Caco-2 (cell line): ENCODE measurements around the gene PUSL1. TPM values are rescaled to one million over a fixed set of nuclear protein-coding genes. Genes with fewer than 3 reads are reported as not detected.
A peak's percentile ranks its signal among the peaks of the same experiment; 100 is the strongest.

Experiments
- BruUV-seq: library from RNA; stranded (reverse); fragments of 400-500 nt; replicated peaks from 2 replicates; lab custom pipeline; 2021; lab: Mats Ljungman, UMichigan
- CTCF ChIA-PET: fragments of 300-600 bp; sonication (Branson Sonifier 250); formaldehyde crosslinking; loops from one replicate; lab custom pipeline; 2022; ENCODE audit warnings: antibody characterized with exemption; lab: Charles Lee
- POLR2A ChIA-PET: fragments of 300-600 bp; sonication (Branson Sonifier 250); formaldehyde crosslinking; loops from one replicate; lab custom pipeline; 2022; ENCODE audit warnings: antibody characterized with exemption; lab: Charles Lee
- DNase-seq, 2 experiments: peaks; one replicate each; pipeline versions ENCODE4 v3.0.0 to v3.0.0-alpha.2; 2020 to 2022
- H3K27me3 ChIP-seq: replicated peaks from 2 replicates; pipeline ENCODE4 v1.6.0; 2011; ENCODE audit warnings: low read length; ENCODE audit not compliant: control insufficient read depth, insufficient read depth
- H3K36me3 ChIP-seq: 2 replicates; pipeline ENCODE4 v1.5.1; 2011; ENCODE audit warnings: low read length; ENCODE audit not compliant: control insufficient read depth, insufficient read depth
- H3K4me1 ChIP-seq: fragments of 250-450 bp; sonication (Bioruptor Pico); 2 replicates; pipeline ENCODE4 v1.5.1; 2020; ENCODE audit warnings: mild to moderate bottlenecking
- H3K4me3 ChIP-seq: 2 replicates; pipeline ENCODE4 v1.5.1; 2011; ENCODE audit warnings: low read depth, mild to moderate bottlenecking, control low read depth, low read length
- H3K9me3 ChIP-seq: fragments of 250-450 bp; sonication (Bioruptor Pico); 2 replicates; pipeline ENCODE4 v1.5.1; 2020; ENCODE audit warnings: mild to moderate bottlenecking, moderate library complexity
- H3K27ac Mint-ChIP-seq: one replicate; pipeline ENCODE4 v1.8.0; 2022; ENCODE audit warnings: mixed read lengths; ENCODE audit not compliant: unreplicated experiment
- H3K27me3 Mint-ChIP-seq: one replicate; pipeline ENCODE4 v1.8.0; 2022; ENCODE audit warnings: mixed read lengths; ENCODE audit not compliant: insufficient read depth, unreplicated experiment
- H3K36me3 Mint-ChIP-seq: one replicate; pipeline ENCODE4 v1.8.0; 2022; ENCODE audit warnings: mild to moderate bottlenecking, mixed read lengths; ENCODE audit not compliant: insufficient read depth, unreplicated experiment
- H3K4me1 Mint-ChIP-seq: one replicate; pipeline ENCODE4 v1.8.0; 2022; ENCODE audit warnings: low read depth, mixed read lengths; ENCODE audit not compliant: unreplicated experiment
- H3K4me3 Mint-ChIP-seq: one replicate; pipeline ENCODE4 v1.8.0; 2022; ENCODE audit warnings: mild to moderate bottlenecking, moderate library complexity, mixed read lengths; ENCODE audit not compliant: unreplicated experiment
- H3K9me3 Mint-ChIP-seq: one replicate; pipeline ENCODE4 v1.8.0; 2022; ENCODE audit warnings: mixed read lengths; ENCODE audit not compliant: unreplicated experiment
- intact Hi-C: fragments of 100-400 bp; cut with micrococcal nuclease; formaldehyde crosslinking; loops from one replicate; pipeline ENCODE4 v1.10.0; 2022; ENCODE audit not compliant: unreplicated experiment
- total RNA-seq: library from RNA; stranded (reverse); gene quantifications from 2 replicates; pipeline ENCODE4 v1.2.3, GENCODE V29; 2022
- TF ChIP-seq, protein P1 (sequence below), 2 experiments: fragments of 200-600 bp in 1 of 2; IDR thresholded peaks; 1 replicate in 1 of 2; 2 replicates in 1 of 2; pipeline versions ENCODE4 v1.5.1 to v1.8.0; 2011 to 2022; ENCODE audit warnings: antibody characterized with exemption in 1 of 2, control low read depth in 1 of 2, inconsistent platforms in 1 of 2, low read depth in 1 of 2, low read length in 1 of 2, mild to moderate bottlenecking in 1 of 2, moderate library complexity in 1 of 2; ENCODE audit not compliant: insufficient read depth in 1 of 2, severe bottlenecking in 1 of 2, unreplicated experiment in 1 of 2

The PUSL1 gene
- total RNA-seq, 1 experiment from 2014 or later = 43.8 TPM

DNA sequence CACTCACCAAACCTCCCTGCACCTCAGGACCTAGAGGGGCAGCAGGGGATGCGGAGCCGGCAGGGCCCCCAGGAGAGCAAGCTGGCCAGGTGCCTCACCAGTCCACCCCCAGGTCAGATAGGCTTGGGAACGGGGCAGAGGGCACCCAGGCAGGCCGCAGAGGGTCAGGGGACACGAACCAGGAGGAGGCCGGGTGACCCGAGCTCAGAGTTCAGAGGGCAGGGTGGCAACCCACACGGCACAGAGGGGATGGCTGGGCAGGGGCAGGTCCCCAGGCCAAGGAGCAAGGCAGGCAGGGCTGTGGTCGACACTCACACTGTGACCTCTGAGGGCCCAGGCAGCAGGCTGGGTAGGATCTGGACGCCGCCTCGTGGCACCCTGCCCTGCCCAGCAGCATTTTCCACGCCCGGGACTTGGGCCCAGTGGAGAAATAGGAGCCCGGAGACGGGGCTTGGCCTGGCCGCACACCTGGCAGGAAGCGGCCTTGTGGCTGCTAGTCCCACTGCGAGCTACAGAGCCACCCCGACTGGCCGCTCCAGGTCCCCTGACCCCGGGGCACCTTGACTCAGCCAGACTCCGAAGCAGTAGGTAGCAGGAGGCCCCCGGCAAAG, 35.5 kb downstream of the PUSL1 start:
- H3K27me3 ChIP-seq = no peaks in the 10 kb centered on the region
- Mint-ChIP-seq H3K27ac (no peak overlapping the region), H3K27me3 (no peaks in the 10 kb centered on the region), H3K4me1 (no peaks in the 10 kb centered on the region), H3K4me3 (no peak overlapping the region), H3K36me3 (peaks cover 27% of the 10 kb centered on the region), H3K9me3 (no peaks in the 10 kb centered on the region)
- TF ChIP-seq, protein P1, sequence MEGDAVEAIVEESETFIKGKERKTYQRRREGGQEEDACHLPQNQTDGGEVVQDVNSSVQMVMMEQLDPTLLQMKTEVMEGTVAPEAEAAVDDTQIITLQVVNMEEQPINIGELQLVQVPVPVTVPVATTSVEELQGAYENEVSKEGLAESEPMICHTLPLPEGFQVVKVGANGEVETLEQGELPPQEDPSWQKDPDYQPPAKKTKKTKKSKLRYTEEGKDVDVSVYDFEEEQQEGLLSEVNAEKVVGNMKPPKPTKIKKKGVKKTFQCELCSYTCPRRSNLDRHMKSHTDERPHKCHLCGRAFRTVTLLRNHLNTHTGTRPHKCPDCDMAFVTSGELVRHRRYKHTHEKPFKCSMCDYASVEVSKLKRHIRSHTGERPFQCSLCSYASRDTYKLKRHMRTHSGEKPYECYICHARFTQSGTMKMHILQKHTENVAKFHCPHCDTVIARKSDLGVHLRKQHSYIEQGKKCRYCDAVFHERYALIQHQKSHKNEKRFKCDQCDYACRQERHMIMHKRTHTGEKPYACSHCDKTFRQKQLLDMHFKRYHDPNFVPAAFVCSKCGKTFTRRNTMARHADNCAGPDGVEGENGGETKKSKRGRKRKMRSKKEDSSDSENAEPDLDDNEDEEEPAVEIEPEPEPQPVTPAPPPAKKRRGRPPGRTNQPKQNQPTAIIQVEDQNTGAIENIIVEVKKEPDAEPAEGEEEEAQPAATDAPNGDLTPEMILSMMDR (IDR thresholded peaks at IDR 0.05; ENCODE audit: insufficient read depth in 1 of 2, low read depth in 1 of 2, low read length in 1 of 2, severe bottlenecking in 1 of 2, unreplicated experiment in 1 of 2) = no peak
- ChIA-PET CTCF (no interaction called here), POLR2A (no interaction called here)
- H3K4me3 ChIP-seq = no peak overlapping the region
- no TSS peak for BruUV-seq
- H3K9me3 ChIP-seq = no peaks in the 10 kb centered on the region
- no peak for DNase-seq
- H3K4me1 ChIP-seq = peaks cover 14% of the 10 kb centered on the region
- intact Hi-C loops = loop anchor here (10.0 kb wide), 1 partner anchor 161 kb away; no protein-coding TSS in a partner anchor
- no peaks in the 10 kb centered on the region; the same call in none of the 2 replicates for H3K36me3 ChIP-seq

DNA sequence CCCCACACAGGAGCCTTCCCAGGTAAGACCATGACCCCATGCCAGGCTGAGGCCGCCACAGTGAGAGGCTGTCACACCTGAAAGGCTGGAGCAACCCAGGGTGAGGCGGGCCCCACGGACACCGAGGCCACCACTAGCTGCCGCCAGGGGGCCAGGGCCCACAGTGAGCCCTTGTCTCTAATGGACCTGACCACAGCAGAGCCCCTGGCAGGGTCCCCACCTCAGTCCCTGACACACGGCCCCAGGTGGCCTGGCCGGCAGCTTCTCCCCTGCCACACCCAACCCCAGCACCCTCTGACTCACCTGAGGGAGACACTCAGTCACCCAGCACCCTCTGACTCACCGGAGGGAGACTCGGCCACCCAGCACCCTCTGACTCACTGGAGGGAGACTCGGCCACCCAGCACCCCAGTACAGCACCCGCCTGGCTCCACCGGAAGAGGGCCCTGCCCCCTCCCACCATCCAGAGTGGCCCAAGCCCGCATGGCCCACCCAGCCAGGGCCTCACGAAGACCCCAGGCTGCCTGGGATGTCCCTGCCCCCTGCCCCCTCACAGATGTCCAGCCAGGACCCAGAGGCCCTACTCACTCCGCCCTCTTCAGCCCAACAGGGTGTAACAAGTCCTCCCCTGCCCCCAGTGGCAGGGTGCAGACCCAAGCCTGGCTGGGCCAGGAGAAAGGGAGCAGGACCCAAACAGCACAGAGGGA, 36.4 kb downstream of the PUSL1 start:
- H3K9me3 Mint-ChIP-seq = no peaks in the 10 kb centered on the region
- intact Hi-C loops = loop anchor here (10.0 kb wide), 1 partner anchor 160 kb away; no protein-coding TSS in a partner anchor
- CTCF ChIA-PET = no interaction called here
- H3K4me1 ChIP-seq = peaks cover 14% of the 10 kb centered on the region
- no peak overlapping the region for H3K4me3 Mint-ChIP-seq
- POLR2A ChIA-PET = no interaction called here
- H3K4me3 ChIP-seq = no peak overlapping the region
- DNase-seq = no peak
- TF ChIP-seq, protein P1 (IDR thresholded peaks at IDR 0.05; ENCODE audit: insufficient read depth in 1 of 2, low read depth in 1 of 2, low read length in 1 of 2, severe bottlenecking in 1 of 2, unreplicated experiment in 1 of 2) = peak in 1 of 2 experiments; percentile 29
- H3K4me1 Mint-ChIP-seq = no peaks in the 10 kb centered on the region
- peaks cover 25% of the 10 kb centered on the region for H3K36me3 Mint-ChIP-seq
- BruUV-seq = no TSS peak
- no peaks in the 10 kb centered on the region for H3K9me3 ChIP-seq
- H3K27me3 Mint-ChIP-seq = no peaks in the 10 kb centered on the region
- no peak overlapping the region for H3K27ac Mint-ChIP-seq
- no peaks in the 10 kb centered on the region for H3K27me3 ChIP-seq
- H3K36me3 ChIP-seq = no peaks in the 10 kb centered on the region; the same call in none of the 2 replicates

DNA sequence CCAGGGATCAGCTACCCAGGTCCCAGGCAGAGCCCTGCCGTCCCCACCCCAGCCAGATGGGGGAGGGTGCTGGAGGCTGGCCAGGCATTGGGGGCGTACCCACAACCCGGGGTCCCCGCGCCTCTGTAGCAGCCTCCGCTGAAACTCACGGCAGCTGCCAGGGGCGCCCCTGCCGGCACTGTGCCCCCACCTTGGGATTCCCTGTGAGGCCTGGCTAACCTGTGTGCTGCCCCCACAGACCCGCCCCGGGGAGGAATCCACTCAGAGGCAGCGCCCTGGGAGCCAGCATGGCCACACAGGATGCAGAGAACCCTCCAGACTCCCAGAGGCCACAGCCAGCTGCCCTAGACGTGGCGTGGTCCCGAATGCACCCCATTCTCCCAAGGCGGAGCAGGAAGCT, 37.0 kb downstream of the PUSL1 start:
- intact Hi-C loops = loop anchor here (10.0 kb wide), 1 partner anchor 159 kb away; no protein-coding TSS in a partner anchor

More for the DNA sequence above, 37.0 kb downstream of the PUSL1 start:
- ChIA-PET CTCF (no interaction called here), POLR2A (no interaction called here)
- Mint-ChIP-seq H3K4me3 (no peak overlapping the region), H3K4me1 (no peaks in the 10 kb centered on the region), H3K9me3 (no peaks in the 10 kb centered on the region), H3K27ac (no peak overlapping the region), H3K36me3 (peaks cover 19% of the 10 kb centered on the region), H3K27me3 (no peaks in the 10 kb centered on the region)
- Histone ChIP-seq H3K36me3 (no peaks in the 10 kb centered on the region; the same call in none of the 2 replicates), H3K4me1 (peaks cover 14% of the 10 kb centered on the region), H3K9me3 (no peaks in the 10 kb centered on the region), H3K27me3 (no peaks in the 10 kb centered on the region), H3K4me3 (no peak overlapping the region)
- BruUV-seq = no TSS peak
- TF ChIP-seq, protein P1 (IDR thresholded peaks at IDR 0.05; ENCODE audit: insufficient read depth in 1 of 2, low read depth in 1 of 2, low read length in 1 of 2, severe bottlenecking in 1 of 2, unreplicated experiment in 1 of 2) = no peak
- no peak for DNase-seq
